HG03460 (cell line): Measurements from ENCODE around the gene PAQR9.
"Not testable (repeated sequence)": the region's sequence is repeated elsewhere in the genome, so short reads cannot be mapped to it uniquely, and the experiment has no call there.

Experiments used
- ATAC-seq: cut with Tn5 transposase; IDR thresholded peaks from one replicate; pipeline ENCODE4 v1.9.1; 2021; ENCODE audit not compliant: unreplicated experiment

PAQR9 gene

GRCh38 chr3:142963516-142964448 is at the start of gene PAQR9:
TSS of gene PAQR9 (minus strand) at chr3:142963674. CDS start at chr3:142963336, 338 bp downstream.
- peak; percentile 48 for ATAC-seq

GRCh38 chr3:143011705-143012104 is 48.2 kb upstream of the PAQR9 start:
- ATAC-seq, result no peak

GRCh38 chr3:143010024-143010423 is 46.5 kb upstream of the PAQR9 start:
- no peak for ATAC-seq

GRCh38 chr3:143004823-143005222 is 41.3 kb upstream of the PAQR9 start:
- ATAC-seq, result no peak

GRCh38 chr3:143002727-143003126 is 39.3 kb upstream of the PAQR9 start:
- no peak for ATAC-seq

GRCh38 chr3:143002083-143002712 is 38.7 kb upstream of the PAQR9 start:
- ATAC-seq, result peak; percentile 31

GRCh38 chr3:143001369-143002082 is 38.1 kb upstream of the PAQR9 start, which contains the start of gene U2SURP:
TSS of gene U2SURP (plus strand) at chr3:143001570. CDS start at chr3:143001629, 59 bp downstream.
- ATAC-seq, result peak; percentile 79

GRCh38 chr3:143001034-143001368 is 37.5 kb upstream of the PAQR9 start:
- peak; percentile 66 for ATAC-seq

- no peak for ATAC-seq
Measured at GRCh38 chr3:143000528-143000927, 37.1 kb upstream of the PAQR9 start.

- ATAC-seq, result no peak
Measured at GRCh38 chr3:142999881-143000280, 36.4 kb upstream of the PAQR9 start.

GRCh38 chr3:142998439-142998838 is 35.0 kb upstream of the PAQR9 start:
- no peak for ATAC-seq

- ATAC-seq, result no peak
Measured at GRCh38 chr3:142997330-142997729, 33.9 kb upstream of the PAQR9 start.

- ATAC-seq, result peak; percentile 58
Measured at GRCh38 chr3:142993958-142994442, 30.5 kb upstream of the PAQR9 start.

GRCh38 chr3:142992323-142992722 is 28.8 kb upstream of the PAQR9 start:
- ATAC-seq, result no peak

- no peak for ATAC-seq
Measured at GRCh38 chr3:142990721-142991120, 27.2 kb upstream of the PAQR9 start.

- ATAC-seq, result not testable (repeated sequence)
Measured at GRCh38 chr3:142988826-142989225, 25.4 kb upstream of the PAQR9 start.

GRCh38 chr3:142988221-142988620 is 24.7 kb upstream of the PAQR9 start:
- not testable (repeated sequence) for ATAC-seq

- ATAC-seq, result no peak
Measured at GRCh38 chr3:142987707-142988106, 24.2 kb upstream of the PAQR9 start.

GRCh38 chr3:142987080-142987700 is 23.7 kb upstream of the PAQR9 start:
- no peak for ATAC-seq

GRCh38 chr3:142984255-142984654 is 20.8 kb upstream of the PAQR9 start:
- ATAC-seq, result no peak

- ATAC-seq, result no peak
Measured at GRCh38 chr3:142983318-142983717, 19.8 kb upstream of the PAQR9 start.
